ENCODE data around the gene PTPRD. TPM values are rescaled to one million over a fixed set of nuclear protein-coding genes. Genes with fewer than 3 reads are reported as not detected.

Gene PTPRD
- total RNA-seq, 4 donors from 2014 or later: 0.72 to 8.0 (median 3.0) TPM

DNA sequence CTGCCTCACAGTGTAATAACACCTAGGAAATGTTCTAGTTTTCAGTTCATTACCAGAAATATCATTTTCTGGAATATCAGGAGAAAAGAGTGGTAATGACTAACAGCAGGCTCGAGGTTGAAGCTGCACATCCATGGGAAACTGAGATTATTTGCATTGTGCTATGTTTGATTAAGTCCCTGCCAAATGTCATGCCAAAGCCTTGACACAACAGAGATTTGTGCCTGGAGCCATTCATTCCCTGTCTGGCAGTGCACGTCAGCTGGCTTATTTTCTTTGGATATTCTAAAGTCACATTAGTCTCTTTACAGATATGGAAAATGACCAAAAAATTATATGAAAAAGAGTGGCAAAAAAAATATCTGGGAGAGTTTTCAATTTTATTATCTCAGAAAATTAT, 848.0 kb downstream of the PTPRD start:
- TF ChIP-seq, protein P1, sequence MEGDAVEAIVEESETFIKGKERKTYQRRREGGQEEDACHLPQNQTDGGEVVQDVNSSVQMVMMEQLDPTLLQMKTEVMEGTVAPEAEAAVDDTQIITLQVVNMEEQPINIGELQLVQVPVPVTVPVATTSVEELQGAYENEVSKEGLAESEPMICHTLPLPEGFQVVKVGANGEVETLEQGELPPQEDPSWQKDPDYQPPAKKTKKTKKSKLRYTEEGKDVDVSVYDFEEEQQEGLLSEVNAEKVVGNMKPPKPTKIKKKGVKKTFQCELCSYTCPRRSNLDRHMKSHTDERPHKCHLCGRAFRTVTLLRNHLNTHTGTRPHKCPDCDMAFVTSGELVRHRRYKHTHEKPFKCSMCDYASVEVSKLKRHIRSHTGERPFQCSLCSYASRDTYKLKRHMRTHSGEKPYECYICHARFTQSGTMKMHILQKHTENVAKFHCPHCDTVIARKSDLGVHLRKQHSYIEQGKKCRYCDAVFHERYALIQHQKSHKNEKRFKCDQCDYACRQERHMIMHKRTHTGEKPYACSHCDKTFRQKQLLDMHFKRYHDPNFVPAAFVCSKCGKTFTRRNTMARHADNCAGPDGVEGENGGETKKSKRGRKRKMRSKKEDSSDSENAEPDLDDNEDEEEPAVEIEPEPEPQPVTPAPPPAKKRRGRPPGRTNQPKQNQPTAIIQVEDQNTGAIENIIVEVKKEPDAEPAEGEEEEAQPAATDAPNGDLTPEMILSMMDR (IDR thresholded peaks at IDR 0.05): no peak
- TF ChIP-seq POLR2A (IDR thresholded peaks at IDR 0.05): no peak
- 20 to 23% methylated on average over 2 of the region's 2 CpGs for WGBS, 2 donors
- no peak overlapping the region for H3K4me3 ChIP-seq (ENCODE audit: low read depth, poor library complexity, severe bottlenecking)
- no peak for DNase-seq (ENCODE audit: low spot score in 2 of 2)
- intact Hi-C loops (cut with DNase I; ENCODE audit: low total_unique reads): no loop called here

DNA sequence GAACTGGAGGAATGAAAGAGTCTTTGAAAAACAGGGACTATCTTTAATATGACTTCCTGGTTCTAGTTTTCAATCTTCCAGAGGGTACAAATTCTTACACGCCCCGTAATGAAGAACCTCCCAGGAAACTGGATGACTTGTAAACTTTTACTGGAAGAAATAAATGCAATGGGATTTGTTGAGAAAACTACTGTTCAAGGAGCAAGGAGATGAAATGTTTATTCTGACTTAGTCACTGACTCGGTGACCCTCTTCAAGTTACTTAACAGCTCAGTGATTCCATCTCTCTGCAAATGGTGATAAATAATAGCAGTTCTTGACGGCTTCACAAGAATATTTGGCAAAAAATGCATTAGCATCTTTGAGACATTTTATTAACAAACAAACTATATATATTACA, 858.6 kb downstream of the PTPRD start:
- intact Hi-C loops (cut with DNase I; ENCODE audit: low total_unique reads): no loop called here
- 70 to 82% methylated on average over 4 of the region's 4 CpGs for WGBS, 2 donors
- H3K4me3 ChIP-seq (ENCODE audit: low read depth, poor library complexity, severe bottlenecking): no peak overlapping the region
- DNase-seq (ENCODE audit: low spot score in 2 of 2): no peak
- TF ChIP-seq POLR2A (IDR thresholded peaks at IDR 0.05): no peak
- TF ChIP-seq, protein P1 (IDR thresholded peaks at IDR 0.05): no peak

DNA sequence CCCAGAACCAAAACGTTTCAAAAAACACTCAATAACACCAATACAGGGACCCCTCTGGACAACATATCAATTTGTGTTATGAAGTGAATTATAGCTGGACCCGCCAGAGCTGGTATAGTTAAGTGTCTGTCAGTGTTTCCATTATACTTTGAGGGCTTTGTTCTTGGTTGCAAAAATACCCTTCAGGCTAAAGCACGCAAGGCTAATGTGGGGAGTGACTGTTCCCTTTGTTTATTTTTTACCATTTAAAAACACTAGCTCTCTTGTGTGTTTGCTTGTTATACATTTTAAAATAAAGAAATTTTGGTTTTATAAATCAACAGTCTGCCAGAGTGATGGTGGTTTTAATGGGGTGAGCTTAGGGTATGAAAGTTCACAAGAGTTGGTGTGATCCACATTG, 859.5 kb downstream of the PTPRD start:
- no peak overlapping the region for H3K4me3 ChIP-seq (ENCODE audit: low read depth, poor library complexity, severe bottlenecking)
- WGBS, 2 donors: 40 to 46% methylated on average over 3 of the region's 3 CpGs
- no peak for DNase-seq (ENCODE audit: low spot score in 2 of 2)
- intact Hi-C loops (cut with DNase I; ENCODE audit: low total_unique reads): no loop called here
- TF ChIP-seq, protein P1 (IDR thresholded peaks at IDR 0.05): no peak
- TF ChIP-seq POLR2A (IDR thresholded peaks at IDR 0.05): no peak

DNA sequence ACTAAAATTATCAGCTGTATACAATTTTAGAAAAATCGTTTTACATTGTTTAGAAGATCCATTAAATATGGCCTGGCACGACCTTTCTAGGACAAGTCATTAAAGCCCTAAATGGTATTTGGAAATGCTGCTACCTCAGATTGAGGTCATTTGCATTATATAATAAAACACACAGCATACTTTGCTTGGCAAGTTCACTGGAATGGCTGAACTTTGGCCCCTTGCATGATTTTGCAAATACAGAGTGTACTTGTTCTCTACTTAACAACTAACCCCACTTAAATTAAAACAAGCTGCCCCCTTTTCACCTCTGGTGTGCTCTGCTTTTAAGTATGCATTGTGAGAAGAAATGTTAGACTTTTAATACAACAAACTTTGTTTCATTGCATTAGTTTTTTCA, 860.1 kb downstream of the PTPRD start:
- no peak for TF ChIP-seq POLR2A (IDR thresholded peaks at IDR 0.05)
- TF ChIP-seq, protein P1 (IDR thresholded peaks at IDR 0.05): no peak
- DNase-seq (ENCODE audit: low spot score in 2 of 2): no peak
- H3K4me3 ChIP-seq (ENCODE audit: low read depth, poor library complexity, severe bottlenecking): no peak overlapping the region
- intact Hi-C loops (cut with DNase I; ENCODE audit: low total_unique reads): no loop called here
- 49 to 59% methylated on average over 2 of the region's 2 CpGs for WGBS, 2 donors

DNA sequence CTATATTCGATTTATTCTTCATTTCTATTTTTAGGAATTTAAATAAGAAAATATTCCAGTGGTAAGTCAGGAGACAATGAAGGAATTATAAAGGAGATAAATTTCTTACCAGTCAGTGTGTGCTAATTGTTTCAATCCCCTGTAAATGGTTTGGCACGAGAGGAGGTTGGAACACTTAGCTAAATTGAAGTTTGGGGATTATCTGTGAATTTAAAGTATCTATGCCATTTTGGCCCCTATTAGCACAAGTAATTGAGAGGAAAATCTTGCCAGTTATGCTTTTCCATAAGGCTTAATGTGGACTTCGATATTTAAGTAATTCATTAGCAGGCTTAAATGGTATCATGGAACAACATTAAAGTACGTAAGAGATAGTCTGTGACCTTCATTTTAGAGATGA, 860.8 kb downstream of the PTPRD start:
- H3K4me3 ChIP-seq (ENCODE audit: low read depth, poor library complexity, severe bottlenecking): no peak overlapping the region
- intact Hi-C loops (cut with DNase I; ENCODE audit: low total_unique reads): no loop called here
- no peak for TF ChIP-seq POLR2A (IDR thresholded peaks at IDR 0.05)
- TF ChIP-seq, protein P1 (IDR thresholded peaks at IDR 0.05): no peak
- 75 to 77% methylated on average over 4 of the region's 4 CpGs for WGBS, 2 donors
- no peak for DNase-seq (ENCODE audit: low spot score in 2 of 2)

DNA sequence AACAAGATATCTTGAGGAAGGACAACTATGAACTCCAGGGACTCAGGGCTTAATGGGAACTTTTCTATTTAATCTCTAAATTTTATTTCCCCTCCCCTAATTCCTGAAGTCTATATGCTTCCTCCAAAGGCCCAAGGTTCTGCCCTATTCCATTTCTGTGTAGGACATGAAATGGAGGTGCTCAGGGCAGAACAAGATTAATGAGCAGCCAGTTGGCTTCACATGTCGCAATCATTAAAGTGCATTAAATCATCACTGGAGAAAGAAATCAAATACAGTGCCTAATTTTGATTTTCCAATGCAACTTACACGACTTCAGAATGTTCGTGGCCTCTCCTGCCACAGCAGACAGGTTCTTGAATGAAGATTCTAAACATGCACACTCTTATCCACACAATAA, 862.1 kb downstream of the PTPRD start:
- WGBS, 2 donors: 54 to 59% methylated on average over 3 of the region's 3 CpGs
- no peak for TF ChIP-seq POLR2A (IDR thresholded peaks at IDR 0.05)
- TF ChIP-seq, protein P1 (IDR thresholded peaks at IDR 0.05): no peak
- intact Hi-C loops (cut with DNase I; ENCODE audit: low total_unique reads): no loop called here
- H3K4me3 ChIP-seq (ENCODE audit: low read depth, poor library complexity, severe bottlenecking): no peak overlapping the region
- DNase-seq (ENCODE audit: low spot score in 2 of 2): no peak
